ENCODE results near the gene IL21. TPM values are rescaled to one million over a fixed set of nuclear protein-coding genes. Genes with fewer than 3 reads are reported as not detected.

The IL21 gene
- total RNA-seq = not detected in 2 replicates

GRCh38 chr4:122621016-122621507, at the start of gene IL21:
TSS of gene IL21 (minus strand) at chr4:122621066. CDS start at chr4:122621011, 55 bp downstream.

Other genes starting within 250 kb of the IL21 start
- not detected in 2 replicates for gene ADAD1, start 242.1 kb downstream of the IL21 start, total RNA-seq
- not detected in 2 replicates for gene IL2, start 164.3 kb downstream of the IL21 start, total RNA-seq
- 4.2 and 7.1 TPM in 2 replicates for gene BBS12, start 111.6 kb upstream of the IL21 start, total RNA-seq
- 169 and 234 TPM in 2 replicates for gene FGF2, start 205.8 kb upstream of the IL21 start, total RNA-seq